Measurements from ENCODE around the gene WWOX.

The WWOX gene

DNA sequence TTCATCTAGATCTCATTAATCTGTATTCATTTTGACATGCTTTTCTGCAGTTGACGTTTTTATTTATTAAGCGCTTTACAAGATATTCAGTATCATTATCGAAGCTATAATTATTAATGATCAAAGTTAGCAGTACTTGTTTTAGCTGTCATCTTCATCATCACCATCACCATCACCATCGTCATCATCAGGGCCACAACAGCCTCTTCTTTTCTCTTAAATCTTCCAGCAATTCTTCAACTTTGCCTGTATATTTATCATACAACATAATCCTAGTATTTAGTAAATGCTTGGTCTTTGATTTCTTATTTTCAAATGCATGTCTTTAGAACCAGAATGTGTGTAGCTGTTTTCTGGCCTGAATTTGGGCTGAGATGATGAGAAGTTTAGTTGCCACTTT, 973.1 kb downstream of the WWOX start:
- no peak overlapping the region for H3K4me3 ChIP-seq (replicated peaks in 1 of 2; ENCODE audit: low read depth in 2 of 2, low read length in 2 of 2)
- TF ChIP-seq, protein P1, sequence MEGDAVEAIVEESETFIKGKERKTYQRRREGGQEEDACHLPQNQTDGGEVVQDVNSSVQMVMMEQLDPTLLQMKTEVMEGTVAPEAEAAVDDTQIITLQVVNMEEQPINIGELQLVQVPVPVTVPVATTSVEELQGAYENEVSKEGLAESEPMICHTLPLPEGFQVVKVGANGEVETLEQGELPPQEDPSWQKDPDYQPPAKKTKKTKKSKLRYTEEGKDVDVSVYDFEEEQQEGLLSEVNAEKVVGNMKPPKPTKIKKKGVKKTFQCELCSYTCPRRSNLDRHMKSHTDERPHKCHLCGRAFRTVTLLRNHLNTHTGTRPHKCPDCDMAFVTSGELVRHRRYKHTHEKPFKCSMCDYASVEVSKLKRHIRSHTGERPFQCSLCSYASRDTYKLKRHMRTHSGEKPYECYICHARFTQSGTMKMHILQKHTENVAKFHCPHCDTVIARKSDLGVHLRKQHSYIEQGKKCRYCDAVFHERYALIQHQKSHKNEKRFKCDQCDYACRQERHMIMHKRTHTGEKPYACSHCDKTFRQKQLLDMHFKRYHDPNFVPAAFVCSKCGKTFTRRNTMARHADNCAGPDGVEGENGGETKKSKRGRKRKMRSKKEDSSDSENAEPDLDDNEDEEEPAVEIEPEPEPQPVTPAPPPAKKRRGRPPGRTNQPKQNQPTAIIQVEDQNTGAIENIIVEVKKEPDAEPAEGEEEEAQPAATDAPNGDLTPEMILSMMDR (IDR thresholded peaks at IDR 0.05; ENCODE audit: low read depth, low read length), result no peak
- no peak for DNase-seq (ENCODE audit: low read depth in 2 of 2)

DNA sequence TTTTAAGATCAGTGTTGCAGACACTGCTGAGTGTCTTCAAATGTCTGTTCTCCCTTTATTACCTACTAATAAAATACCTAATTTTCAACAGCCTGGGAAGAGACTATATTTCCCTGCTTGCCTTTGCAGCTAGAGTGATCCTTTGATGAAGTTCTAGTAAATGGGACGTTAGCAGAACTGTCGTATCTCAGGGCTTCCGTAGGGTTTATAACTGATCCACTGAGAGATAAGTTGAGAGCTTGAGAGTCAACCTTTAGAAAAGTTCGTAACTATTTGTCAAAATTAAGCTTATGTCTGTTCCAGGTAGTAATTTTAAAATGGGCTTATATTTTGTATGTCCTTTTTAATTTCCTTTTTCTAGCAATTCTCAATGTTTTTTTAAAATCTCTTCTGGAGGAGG, 974.1 kb downstream of the WWOX start:
- DNase-seq (ENCODE audit: low read depth in 2 of 2), result no peak
- TF ChIP-seq, protein P1 (IDR thresholded peaks at IDR 0.05; ENCODE audit: low read depth, low read length), result no peak
- H3K4me3 ChIP-seq (replicated peaks in 1 of 2; ENCODE audit: low read depth in 2 of 2, low read length in 2 of 2), result no peak overlapping the region

DNA sequence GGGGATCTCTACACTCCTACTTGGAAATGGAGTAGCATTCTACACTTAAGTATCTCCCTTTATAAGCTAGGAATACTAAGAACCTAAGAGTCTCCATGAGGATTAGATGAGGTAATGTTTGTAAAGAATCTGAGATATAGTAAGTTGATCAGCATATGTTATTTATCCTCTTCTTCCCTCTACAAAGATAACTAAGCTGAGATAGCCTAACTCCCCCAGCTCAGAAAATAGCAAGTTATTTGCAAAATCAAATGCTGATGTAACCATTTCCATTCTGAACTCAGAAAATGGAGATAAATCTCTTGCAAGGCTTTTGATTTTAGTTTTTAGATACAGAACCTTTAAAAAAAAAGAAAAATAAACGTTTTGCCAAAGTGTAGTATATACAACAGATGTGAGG, 975.1 kb downstream of the WWOX start:
- TF ChIP-seq, protein P1 (IDR thresholded peaks at IDR 0.05; ENCODE audit: low read depth, low read length), result no peak
- no peak for DNase-seq (ENCODE audit: low read depth in 2 of 2)

DNA sequence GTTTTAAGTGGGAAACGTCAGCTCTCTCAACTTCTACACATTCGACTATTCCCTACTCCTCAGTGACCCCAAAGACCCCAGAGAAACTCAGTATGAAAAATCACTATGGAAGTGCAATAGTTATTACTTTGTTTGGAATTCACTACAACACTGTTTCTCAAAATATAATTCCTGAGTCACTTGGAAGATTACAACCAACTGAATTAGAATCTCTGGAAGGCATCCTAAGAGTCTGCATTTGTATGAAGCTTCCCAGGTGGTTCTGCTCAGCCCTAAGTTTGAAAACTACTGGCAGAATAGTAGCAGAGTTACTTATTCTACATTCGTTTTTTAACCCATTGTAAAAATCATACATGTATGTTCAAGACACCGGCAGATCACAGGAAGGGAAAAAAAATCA, 975.5 kb downstream of the WWOX start:
- TF ChIP-seq, protein P1 (IDR thresholded peaks at IDR 0.05; ENCODE audit: low read depth, low read length), result no peak
- no peak for DNase-seq (ENCODE audit: low read depth in 2 of 2)
- H3K4me3 ChIP-seq (replicated peaks in 1 of 2; ENCODE audit: low read depth in 2 of 2, low read length in 2 of 2), result no peak overlapping the region

More for the DNA sequence above, 975.1 kb downstream of the WWOX start:
- H3K4me3 ChIP-seq (replicated peaks in 1 of 2; ENCODE audit: low read depth in 2 of 2, low read length in 2 of 2), result no peak overlapping the region

DNA sequence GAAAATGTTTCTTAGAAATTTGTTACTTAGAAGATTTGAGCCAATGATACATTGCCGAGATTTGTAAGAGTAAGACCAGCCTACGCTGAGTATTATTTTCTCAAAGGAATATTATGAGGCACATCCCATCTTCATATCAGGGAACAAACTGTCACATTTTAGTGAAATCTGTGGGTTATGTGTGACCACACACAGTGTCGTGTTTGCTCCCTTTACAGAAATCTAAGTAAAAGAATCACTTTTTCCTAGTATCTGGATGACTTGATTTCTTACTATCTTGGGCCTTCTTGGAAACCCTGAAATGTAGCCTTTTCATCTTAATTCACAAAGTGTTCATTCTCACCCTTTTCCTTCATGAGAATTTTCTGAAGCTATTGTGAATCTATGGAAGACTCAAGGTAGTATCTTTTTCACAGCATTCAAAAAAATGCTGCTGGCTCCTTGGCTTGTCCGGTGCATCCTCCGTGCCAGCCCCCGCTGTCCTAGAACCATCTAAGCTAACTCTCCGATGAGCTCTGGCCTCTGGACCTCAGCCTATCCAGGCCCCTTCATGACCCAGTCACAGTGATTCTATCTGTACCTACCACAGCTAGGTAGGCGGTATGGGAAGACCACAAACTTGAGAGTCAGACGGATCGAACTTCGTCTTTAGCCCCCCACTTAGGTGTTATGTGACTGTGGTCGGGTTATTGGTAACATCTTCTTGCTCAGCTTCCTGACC, 976.8 kb downstream of the WWOX start:
- no peak overlapping the region for H3K4me3 ChIP-seq (replicated peaks in 1 of 2; ENCODE audit: low read depth in 2 of 2, low read length in 2 of 2)
- no peak for DNase-seq (ENCODE audit: low read depth in 2 of 2)
- TF ChIP-seq, protein P1 (IDR thresholded peaks at IDR 0.05; ENCODE audit: low read depth, low read length), result no peak

DNA sequence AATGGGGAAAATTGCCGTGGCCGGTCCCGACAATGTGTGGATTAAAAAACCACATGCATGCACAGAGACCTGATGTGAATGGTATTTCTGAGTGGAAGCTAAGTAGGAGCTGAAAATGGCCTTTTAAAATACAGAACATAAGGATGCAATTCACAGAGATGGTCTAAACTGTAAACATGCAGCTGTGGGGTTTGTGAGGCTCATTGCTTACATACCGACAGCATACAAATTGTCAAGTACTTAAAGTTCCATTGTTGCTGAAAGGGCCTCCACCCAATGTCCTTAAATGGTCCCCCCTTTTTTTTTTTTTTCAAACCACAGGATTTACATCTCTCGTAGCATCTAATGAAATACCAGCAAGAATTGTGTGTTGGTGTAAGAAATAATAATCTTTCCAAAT, 977.9 kb downstream of the WWOX start:
- H3K4me3 ChIP-seq (replicated peaks in 1 of 2; ENCODE audit: low read depth in 2 of 2, low read length in 2 of 2), result no peak overlapping the region
- TF ChIP-seq, protein P1 (IDR thresholded peaks at IDR 0.05; ENCODE audit: low read depth, low read length), result no peak
- no peak for DNase-seq (ENCODE audit: low read depth in 2 of 2)
